Kidney epithelial cell (primary cell): ENCODE data around the gene C17orf67. TPM values are rescaled to one million over a fixed set of nuclear protein-coding genes. Genes with fewer than 3 reads are reported as not detected.

Experiments used
- DNase-seq: peaks from one replicate; pipeline ENCODE4 v3.0.0-alpha.2; 2010; ENCODE audit warnings: low read depth
- H3K27me3 ChIP-seq: 2 replicates; pipeline ENCODE4 v1.6.0; 2011; ENCODE audit warnings: low read length; ENCODE audit not compliant: control insufficient read depth, insufficient read depth
- H3K36me3 ChIP-seq: 2 replicates; pipeline ENCODE4 v1.5.1; 2011; ENCODE audit warnings: low read length; ENCODE audit not compliant: control insufficient read depth, insufficient read depth
- H3K4me3 ChIP-seq: 2 replicates; pipeline ENCODE4 v1.5.1; 2011; ENCODE audit warnings: low read depth, mild to moderate bottlenecking, control low read depth, low read length
- total RNA-seq: library from RNA; depleted of rRNA; stranded (reverse); fragments of >200 nt; gene quantifications from 2 replicates; pipeline ENCODE4 v1.2.3, GENCODE V29; 2015
- TF ChIP-seq, protein P1 (sequence below): IDR thresholded peaks from 2 replicates; pipeline ENCODE4 v1.5.1; 2011; ENCODE audit warnings: mild to moderate bottlenecking, moderate library complexity, low read length, control low read depth, inconsistent platforms; ENCODE audit not compliant: insufficient read depth, poor library complexity, severe bottlenecking

C17orf67 gene
- total RNA-seq, 1 donor from 2014 or later = 0.50 TPM

GRCh38 chr17:56779322-56779721 lies 54.4 kb downstream of the C17orf67 start:
- no peak for DNase-seq
- H3K36me3 ChIP-seq = no peaks in the 10 kb centered on the region
- H3K4me3 ChIP-seq = no peak overlapping the region
- TF ChIP-seq, protein P1, sequence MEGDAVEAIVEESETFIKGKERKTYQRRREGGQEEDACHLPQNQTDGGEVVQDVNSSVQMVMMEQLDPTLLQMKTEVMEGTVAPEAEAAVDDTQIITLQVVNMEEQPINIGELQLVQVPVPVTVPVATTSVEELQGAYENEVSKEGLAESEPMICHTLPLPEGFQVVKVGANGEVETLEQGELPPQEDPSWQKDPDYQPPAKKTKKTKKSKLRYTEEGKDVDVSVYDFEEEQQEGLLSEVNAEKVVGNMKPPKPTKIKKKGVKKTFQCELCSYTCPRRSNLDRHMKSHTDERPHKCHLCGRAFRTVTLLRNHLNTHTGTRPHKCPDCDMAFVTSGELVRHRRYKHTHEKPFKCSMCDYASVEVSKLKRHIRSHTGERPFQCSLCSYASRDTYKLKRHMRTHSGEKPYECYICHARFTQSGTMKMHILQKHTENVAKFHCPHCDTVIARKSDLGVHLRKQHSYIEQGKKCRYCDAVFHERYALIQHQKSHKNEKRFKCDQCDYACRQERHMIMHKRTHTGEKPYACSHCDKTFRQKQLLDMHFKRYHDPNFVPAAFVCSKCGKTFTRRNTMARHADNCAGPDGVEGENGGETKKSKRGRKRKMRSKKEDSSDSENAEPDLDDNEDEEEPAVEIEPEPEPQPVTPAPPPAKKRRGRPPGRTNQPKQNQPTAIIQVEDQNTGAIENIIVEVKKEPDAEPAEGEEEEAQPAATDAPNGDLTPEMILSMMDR = no peak
- H3K27me3 ChIP-seq = no peaks in the 10 kb centered on the region

DNA sequence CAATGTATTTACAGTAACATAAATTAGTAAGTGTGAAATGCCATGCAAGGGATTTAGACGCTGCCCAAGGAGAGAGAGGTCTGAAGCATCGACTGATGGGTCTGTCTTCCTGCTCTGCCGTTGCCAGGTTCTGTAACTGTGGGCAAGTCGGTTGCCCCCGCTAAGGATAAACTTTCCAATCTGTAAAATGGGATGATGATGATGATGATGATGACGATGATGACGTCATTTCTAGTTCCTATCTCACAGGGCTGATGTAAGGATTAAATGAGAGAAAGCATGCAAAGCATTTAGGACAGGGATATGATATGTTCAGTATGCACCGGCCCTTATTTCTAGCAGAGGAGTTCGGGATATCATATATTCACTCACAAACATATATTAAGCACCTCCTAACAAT lies 54.8 kb downstream of the C17orf67 start:
- TF ChIP-seq, protein P1 = no peak
- no peak for DNase-seq
- Histone ChIP-seq H3K4me3 (no peak overlapping the region), H3K27me3 (no peaks in the 10 kb centered on the region), H3K36me3 (no peaks in the 10 kb centered on the region)

- H3K27me3 ChIP-seq = no peaks in the 10 kb centered on the region
- H3K4me3 ChIP-seq = no peak overlapping the region
- TF ChIP-seq, protein P1 = no peak
- no peak for DNase-seq
- no peaks in the 10 kb centered on the region for H3K36me3 ChIP-seq
Measured at GRCh38 chr17:56777859-56778258, 55.9 kb downstream of the C17orf67 start.

GRCh38 chr17:56774650-56775049 lies 59.1 kb downstream of the C17orf67 start:
- TF ChIP-seq, protein P1 = no peak
- DNase-seq = no peak
- H3K4me3 ChIP-seq = no peak overlapping the region

DNA sequence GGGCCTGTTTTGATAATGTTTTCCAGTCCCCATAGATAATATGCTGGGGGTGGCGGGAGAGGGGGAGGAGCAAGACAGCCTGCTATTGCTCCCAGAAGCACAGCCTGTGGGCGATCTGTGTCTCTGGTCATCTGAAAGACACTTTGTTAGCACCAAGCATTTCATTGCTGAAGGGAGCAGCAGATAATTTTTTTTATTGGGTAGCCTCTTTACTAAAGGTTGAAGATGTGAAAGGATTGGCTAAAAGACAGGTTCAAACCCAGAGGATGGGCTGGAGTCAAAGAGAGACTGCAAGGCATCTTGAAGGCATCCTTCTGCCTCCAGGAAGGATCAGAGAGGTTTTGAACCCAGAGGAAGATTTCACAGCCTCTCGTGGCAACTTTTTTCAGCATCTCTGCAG lies 60.6 kb downstream of the C17orf67 start:
- no peak overlapping the region for H3K4me3 ChIP-seq
- H3K27me3 ChIP-seq = no peaks in the 10 kb centered on the region
- no peak for DNase-seq
- TF ChIP-seq, protein P1 = no peak
- H3K36me3 ChIP-seq = no peaks in the 10 kb centered on the region

More at GRCh38 chr17:56774650-56775049, 59.1 kb downstream of the C17orf67 start:
- H3K27me3 ChIP-seq = no peaks in the 10 kb centered on the region
- H3K36me3 ChIP-seq = no peaks in the 10 kb centered on the region

DNA sequence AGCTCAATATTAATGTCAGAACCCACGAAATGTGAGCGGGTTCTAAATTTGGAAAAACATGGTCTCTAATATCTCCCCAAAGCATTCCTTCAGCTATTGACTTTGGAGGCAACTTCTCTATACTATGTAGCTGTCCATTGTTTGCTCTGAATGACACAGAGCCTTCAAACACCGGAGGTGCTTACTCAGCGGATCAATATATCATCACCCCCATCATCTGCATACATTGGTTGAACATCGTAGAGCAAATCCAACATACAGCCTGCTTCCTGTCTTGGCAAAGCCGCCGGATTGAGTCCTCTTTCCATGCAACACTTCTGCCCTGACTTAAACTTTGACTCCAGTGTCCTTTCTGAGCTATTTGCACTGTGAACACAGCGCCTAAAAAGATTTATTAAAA lies 61.3 kb downstream of the C17orf67 start:
- DNase-seq = no peak
- no peaks in the 10 kb centered on the region for H3K36me3 ChIP-seq
- H3K4me3 ChIP-seq = no peak overlapping the region
- no peaks in the 10 kb centered on the region for H3K27me3 ChIP-seq
- TF ChIP-seq, protein P1 = no peak
